Prostate gland (tissue), 2 donors: ENCODE data around the gene TP53BP1. TPM values are rescaled to one million over a fixed set of nuclear protein-coding genes. Genes with fewer than 3 reads are reported as not detected.

ENCODE experiments used
- DNase-seq: peaks from one replicate; pipeline ENCODE4 v3.0.0-alpha.2; 2019; ENCODE audit warnings: low spot score
- H3K27ac ChIP-seq, 2 donors: fragments of 200-600 bp; sonication (generic); 2 replicates each; pipeline ENCODE4 v1.5.1; 2017 to 2019
- H3K27me3 ChIP-seq: fragments of 200-600 bp; sonication (generic); replicated peaks from 2 replicates; pipeline ENCODE4 v1.5.1; 2019; ENCODE audit not compliant: insufficient read depth
- H3K36me3 ChIP-seq, 2 donors: fragments of 200-600 bp; sonication (generic); 1 replicate in 1 of 2; 2 replicates in 1 of 2; pipeline versions ENCODE4 v1.5.1 to v1.8.1; 2017 to 2019
- H3K4me1 ChIP-seq: fragments of 200-600 bp; sonication (generic); replicated peaks from 2 replicates; pipeline ENCODE4 v1.5.1; 2019
- H3K4me3 ChIP-seq, 2 donors: fragments of 200-600 bp; sonication (generic); 2 replicates each; pipeline ENCODE4 v1.5.1; 2017 to 2019
- H3K9me3 ChIP-seq: fragments of 200-600 bp; sonication (generic); 2 replicates; pipeline ENCODE4 v1.5.1; 2017
- POLR2A ChIP-seq: fragments of 450-650 bp; IDR thresholded peaks from one replicate; pipeline ENCODE4 v1.6.1; 2016; ENCODE audit warnings: antibody characterized with exemption, mild to moderate bottlenecking
- POLR2AphosphoS5 ChIP-seq: sonication (generic); formaldehyde crosslinking; IDR thresholded peaks from one replicate; pipeline ENCODE4 v1.6.1; 2017; ENCODE audit warnings: antibody characterized with exemption
- WGBS: methylation state at CpG from one replicate; pipeline ENCODE4 v1.1.5; 2018; 5-methylcytosine and 5-hydroxymethylcytosine counted together
- intact Hi-C: fragments of 100-400 bp; cut with DNase I; formaldehyde crosslinking; loops from one replicate; pipeline ENCODE4 v1.14.2; 2022
- total RNA-seq, 2 donors: library from RNA; depleted of rRNA; stranded (reverse); fragments of >200 nt; gene quantifications; one replicate each; pipeline ENCODE4 v1.1.0, GENCODE V29; 2016
- TF ChIP-seq, protein P1 (sequence below), 4 experiments: fragments of 200-600 bp in 2 of 4; fragments of 450-650 bp in 2 of 4; sonication (generic) in 2 of 4; IDR thresholded peaks; 1 replicate in 3 of 4; 2 replicates in 1 of 4; pipeline ENCODE4 v1.5.1; 2016 to 2019; ENCODE audit warnings: antibody characterized with exemption in 4 of 4, mild to moderate bottlenecking in 2 of 4, moderate library complexity in 2 of 4

The TP53BP1 gene
- total RNA-seq, 2 donors from 2014 or later, result 36.3 to 73.6 TPM

GRCh38 chr15:43429687-43430086 is 63.3 kb downstream of the TP53BP1 start:
- H3K27ac ChIP-seq, result no peak overlapping the region
- DNase-seq, result no peak
- no peaks in the 10 kb centered on the region for H3K9me3 ChIP-seq
- peaks cover 0 to 3% of the 10 kb centered on the region in 2 donors for H3K36me3 ChIP-seq
- no peaks in the 10 kb centered on the region for H3K4me1 ChIP-seq
- intact Hi-C loops, result no loop called here
- H3K4me3 ChIP-seq, result no peak overlapping the region
- TF ChIP-seq, protein P1, sequence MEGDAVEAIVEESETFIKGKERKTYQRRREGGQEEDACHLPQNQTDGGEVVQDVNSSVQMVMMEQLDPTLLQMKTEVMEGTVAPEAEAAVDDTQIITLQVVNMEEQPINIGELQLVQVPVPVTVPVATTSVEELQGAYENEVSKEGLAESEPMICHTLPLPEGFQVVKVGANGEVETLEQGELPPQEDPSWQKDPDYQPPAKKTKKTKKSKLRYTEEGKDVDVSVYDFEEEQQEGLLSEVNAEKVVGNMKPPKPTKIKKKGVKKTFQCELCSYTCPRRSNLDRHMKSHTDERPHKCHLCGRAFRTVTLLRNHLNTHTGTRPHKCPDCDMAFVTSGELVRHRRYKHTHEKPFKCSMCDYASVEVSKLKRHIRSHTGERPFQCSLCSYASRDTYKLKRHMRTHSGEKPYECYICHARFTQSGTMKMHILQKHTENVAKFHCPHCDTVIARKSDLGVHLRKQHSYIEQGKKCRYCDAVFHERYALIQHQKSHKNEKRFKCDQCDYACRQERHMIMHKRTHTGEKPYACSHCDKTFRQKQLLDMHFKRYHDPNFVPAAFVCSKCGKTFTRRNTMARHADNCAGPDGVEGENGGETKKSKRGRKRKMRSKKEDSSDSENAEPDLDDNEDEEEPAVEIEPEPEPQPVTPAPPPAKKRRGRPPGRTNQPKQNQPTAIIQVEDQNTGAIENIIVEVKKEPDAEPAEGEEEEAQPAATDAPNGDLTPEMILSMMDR (IDR thresholded peaks at IDR 0.05), result no peak
- TF ChIP-seq POLR2A, result no peak
- TF ChIP-seq POLR2AphosphoS5, result no peak
- 53% methylated on average over 3 of the region's 3 CpGs for WGBS
- H3K27me3 ChIP-seq, result no peaks in the 10 kb centered on the region

- TF ChIP-seq, protein P1 (IDR thresholded peaks at IDR 0.05), result no peak
- TF ChIP-seq POLR2AphosphoS5, result no peak
- no peak for TF ChIP-seq POLR2A
- intact Hi-C loops, result no loop called here
- Histone ChIP-seq H3K27ac (no peak overlapping the region), H3K9me3 (no peaks in the 10 kb centered on the region), H3K4me3 (no peak overlapping the region), H3K4me1 (no peaks in the 10 kb centered on the region), H3K36me3 (peaks cover 3 to 14% of the 10 kb centered on the region in 2 donors), H3K27me3 (no peaks in the 10 kb centered on the region)
- WGBS, result 97% methylated on average over 3 of the region's 3 CpGs
- DNase-seq, result no peak
Observed at GRCh38 chr15:43423793-43424192, 69.2 kb downstream of the TP53BP1 start.

DNA sequence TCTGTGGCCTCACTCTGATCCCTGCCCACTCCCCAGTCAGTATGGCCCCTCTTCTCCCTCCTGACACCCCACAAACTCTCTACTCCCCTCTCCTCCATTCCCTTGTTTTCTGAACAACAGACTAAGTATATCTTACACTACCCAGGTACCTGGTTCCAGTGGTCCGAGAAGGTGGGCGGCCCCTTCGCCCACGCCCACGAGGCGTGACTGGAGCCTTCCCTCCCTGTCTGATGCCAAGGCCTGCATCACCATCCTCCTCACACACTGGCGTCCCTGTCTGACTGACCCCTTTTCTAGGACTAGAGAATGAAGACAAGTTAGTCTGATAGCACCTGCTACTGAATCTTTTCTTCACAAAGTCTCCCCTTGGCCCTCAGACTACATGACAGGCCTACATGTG is 72.1 kb downstream of the TP53BP1 start:
- Histone ChIP-seq H3K4me3 (no peak overlapping the region), H3K9me3 (no peaks in the 10 kb centered on the region), H3K27me3 (no peaks in the 10 kb centered on the region), H3K27ac (no peak overlapping the region), H3K36me3 (peaks cover 3 to 14% of the 10 kb centered on the region in 2 donors), H3K4me1 (no peaks in the 10 kb centered on the region)
- TF ChIP-seq, protein P1 (IDR thresholded peaks at IDR 0.05), result no peak
- no peak for TF ChIP-seq POLR2A
- TF ChIP-seq POLR2AphosphoS5, result no peak
- DNase-seq, result no peak
- intact Hi-C loops, result no loop called here
- WGBS, result 98% methylated on average over 7 of the region's 7 CpGs

GRCh38 chr15:43420435-43420834 is 72.5 kb downstream of the TP53BP1 start:
- Histone ChIP-seq H3K27ac (no peak overlapping the region), H3K4me1 (no peaks in the 10 kb centered on the region), H3K9me3 (no peaks in the 10 kb centered on the region), H3K4me3 (no peak overlapping the region), H3K27me3 (no peaks in the 10 kb centered on the region), H3K36me3 (peaks cover 3 to 14% of the 10 kb centered on the region in 2 donors)
- no peak for DNase-seq
- 91% methylated on average over 10 of the region's 10 CpGs for WGBS
- no peak for TF ChIP-seq POLR2AphosphoS5
- TF ChIP-seq POLR2A, result no peak
- TF ChIP-seq, protein P1 (IDR thresholded peaks at IDR 0.05), result no peak
- intact Hi-C loops, result no loop called here

DNA sequence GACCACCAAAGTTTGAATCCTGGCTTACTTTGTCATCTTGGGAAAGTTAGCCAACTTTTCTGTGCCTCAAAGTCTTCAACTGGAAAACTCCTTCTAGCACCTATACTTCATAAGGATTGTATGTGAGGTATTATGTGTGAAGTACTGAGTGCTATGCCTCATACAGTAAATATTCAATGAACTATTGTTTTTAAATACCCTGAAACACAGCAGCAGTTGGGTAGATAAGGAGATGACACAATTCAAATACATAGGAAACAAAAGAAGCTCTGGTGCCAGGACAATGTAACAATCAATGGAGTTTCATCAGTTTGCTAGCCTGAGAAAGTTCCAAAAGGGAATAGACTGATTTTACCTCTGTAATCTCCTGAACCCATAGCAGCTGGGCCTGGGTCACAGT is 78.8 kb downstream of the TP53BP1 start:
- Histone ChIP-seq H3K9me3 (no peaks in the 10 kb centered on the region), H3K4me3 (no peak overlapping the region), H3K27ac (no peak overlapping the region), H3K4me1 (no peaks in the 10 kb centered on the region), H3K36me3 (peaks cover 0 to 9% of the 10 kb centered on the region in 2 donors), H3K27me3 (no peaks in the 10 kb centered on the region)
- intact Hi-C loops, result no loop called here
- TF ChIP-seq, protein P1 (IDR thresholded peaks at IDR 0.05), result no peak
- TF ChIP-seq POLR2AphosphoS5 (no peak), POLR2A (no peak)
- DNase-seq, result no peak
